ENCODE data around the gene TMEM259.

Gene TMEM259

GRCh38 chr19:1020868-1021425, at the start of gene TMEM259:
Gene TMEM259 (minus strand): TSS chr19:1021123. CDS start chr19:1020996, 127 bp downstream.
- no peaks in the 10 kb centered on the region for H3K27me3 ChIP-seq (ENCODE audit: insufficient read depth, low read length)
- H2AFZ ChIP-seq (ENCODE audit: low read length): no peak within 1 kb of the TSS
- H3K36me3 ChIP-seq (ENCODE audit: insufficient read depth, low read length): peaks cover 3% of the 10 kb centered on the region; the same call in 1 of the 2 replicates
- H3K9me3 ChIP-seq (ENCODE audit: low read length): no peaks in the 10 kb centered on the region
- H3K79me2 ChIP-seq (ENCODE audit: insufficient read depth, low read length): peaks cover 44% of the 10 kb centered on the region
- peaks cover 5% of the 10 kb centered on the region for H3F3A ChIP-seq (ENCODE audit: insufficient read depth, low read length)
- TF ChIP-seq EZH2 (IDR thresholded peaks at IDR 0.05; ENCODE audit: borderline replicate concordance, low read length): no peak
- peak within 1 kb of the TSS; percentile 99 for H3K4me3 ChIP-seq (ENCODE audit: low read depth, low read length, poor library complexity, severe bottlenecking)
- peak within 1 kb of the TSS; percentile 86 for H3K27ac ChIP-seq (ENCODE audit: low read depth, low read length, poor library complexity, severe bottlenecking)
- H3K9me2 ChIP-seq (ENCODE audit: low read depth, low read length): no peaks in the 10 kb centered on the region
- H3K4me1 ChIP-seq (ENCODE audit: insufficient read depth, low read length, severe bottlenecking): peaks cover 56% of the 10 kb centered on the region
- H3K4me2 ChIP-seq (ENCODE audit: low read length): peak within 1 kb of the TSS; percentile 99
- H4K20me1 ChIP-seq (ENCODE audit: insufficient read depth, low read length): no peaks in the 10 kb centered on the region
- H3K9ac ChIP-seq (ENCODE audit: low read length): peak within 1 kb of the TSS; percentile 99

- no peaks in the 10 kb centered on the region for H3K9me2 ChIP-seq (ENCODE audit: low read depth, low read length)
- H3K79me2 ChIP-seq (ENCODE audit: insufficient read depth, low read length): no peaks in the 10 kb centered on the region
- no peaks in the 10 kb centered on the region for H3K9me3 ChIP-seq (ENCODE audit: low read length)
- H3K36me3 ChIP-seq (ENCODE audit: insufficient read depth, low read length): peaks cover 32% of the 10 kb centered on the region
- H3K4me2 ChIP-seq (ENCODE audit: low read length): no peak overlapping the region
- TF ChIP-seq EZH2 (IDR thresholded peaks at IDR 0.05; ENCODE audit: borderline replicate concordance, low read length) (no peak), CTCF (IDR thresholded peaks at IDR 0.05; ENCODE audit: low read length) (no peak)
- no peak overlapping the region for H3K9ac ChIP-seq (ENCODE audit: low read length)
- no peak overlapping the region for H2AFZ ChIP-seq (ENCODE audit: low read length)
- no peaks in the 10 kb centered on the region for H3K27me3 ChIP-seq (ENCODE audit: insufficient read depth, low read length)
- H3K27ac ChIP-seq (ENCODE audit: low read depth, low read length, poor library complexity, severe bottlenecking): no peak overlapping the region
- H4K20me1 ChIP-seq (ENCODE audit: insufficient read depth, low read length): no peaks in the 10 kb centered on the region
- H3K4me3 ChIP-seq (ENCODE audit: low read depth, low read length, poor library complexity, severe bottlenecking): no peak overlapping the region
- H3K4me1 ChIP-seq (ENCODE audit: insufficient read depth, low read length, severe bottlenecking): peaks cover 45% of the 10 kb centered on the region
- no peaks in the 10 kb centered on the region for H3F3A ChIP-seq (ENCODE audit: insufficient read depth, low read length)
Observed at GRCh38 chr19:1070576-1070930, 49.6 kb upstream of the TMEM259 start.

GRCh38 chr19:1069009-1069779, 48.3 kb upstream of the TMEM259 start:
- Histone ChIP-seq H3F3A (ENCODE audit: insufficient read depth, low read length) (no peaks in the 10 kb centered on the region), H3K27me3 (ENCODE audit: insufficient read depth, low read length) (no peaks in the 10 kb centered on the region), H2AFZ (ENCODE audit: low read length) (no peak overlapping the region), H3K4me3 (ENCODE audit: low read depth, low read length, poor library complexity, severe bottlenecking) (peak overlapping the region; percentile 86), H4K20me1 (ENCODE audit: insufficient read depth, low read length) (no peaks in the 10 kb centered on the region), H3K9me2 (ENCODE audit: low read depth, low read length) (no peaks in the 10 kb centered on the region), H3K4me2 (ENCODE audit: low read length) (peak overlapping the region; percentile 72), H3K9ac (ENCODE audit: low read length) (peak overlapping the region; percentile 87), H3K79me2 (ENCODE audit: insufficient read depth, low read length) (no peaks in the 10 kb centered on the region), H3K4me1 (ENCODE audit: insufficient read depth, low read length, severe bottlenecking) (peaks cover 47% of the 10 kb centered on the region), H3K36me3 (ENCODE audit: insufficient read depth, low read length) (peaks cover 24% of the 10 kb centered on the region), H3K27ac (ENCODE audit: low read depth, low read length, poor library complexity, severe bottlenecking) (peak overlapping the region; percentile 92), H3K9me3 (ENCODE audit: low read length) (no peaks in the 10 kb centered on the region)
- no peak for TF ChIP-seq EZH2 (IDR thresholded peaks at IDR 0.05; ENCODE audit: borderline replicate concordance, low read length)
